ENCODE measurements around the gene SHROOM3. TPM values are rescaled to one million over a fixed set of nuclear protein-coding genes. Genes with fewer than 3 reads are reported as not detected.
A peak's percentile ranks its signal among the peaks of the same experiment; 100 is the strongest.
"Not testable (repeated sequence)": the region's sequence is repeated elsewhere in the genome, so short reads cannot be mapped to it uniquely, and the experiment has no call there.

The SHROOM3 gene
- polyA plus RNA-seq, 3 donors: 31.1 to 35.4 (median 34.9) TPM

- DNase-seq (ENCODE audit: low read depth in 3 of 3, low spot score in 2 of 3): no peak
These were observed 150.9 kb downstream of the SHROOM3 start for GRCh38 chr4:76585897-76586360.

GRCh38 chr4:76588274-76588673, 153.2 kb downstream of the SHROOM3 start:
- no peak for DNase-seq (ENCODE audit: low read depth in 3 of 3, low spot score in 2 of 3)

GRCh38 chr4:76589402-76589801, 154.4 kb downstream of the SHROOM3 start:
- DNase-seq (ENCODE audit: low read depth in 3 of 3, low spot score in 2 of 3): no peak

- no peak for DNase-seq (ENCODE audit: low read depth in 3 of 3, low spot score in 2 of 3)
These were observed 155.1 kb downstream of the SHROOM3 start for GRCh38 chr4:76589872-76590797.

GRCh38 chr4:76590798-76591281, 155.8 kb downstream of the SHROOM3 start:
- no peak for DNase-seq (ENCODE audit: low read depth in 3 of 3, low spot score in 2 of 3)

GRCh38 chr4:76591992-76592391, 157.0 kb downstream of the SHROOM3 start:
- no peak for DNase-seq (ENCODE audit: low read depth in 3 of 3, low spot score in 2 of 3)

GRCh38 chr4:76592460-76592859, 157.4 kb downstream of the SHROOM3 start:
- no peak for DNase-seq (ENCODE audit: low read depth in 3 of 3, low spot score in 2 of 3)

- no peak for DNase-seq (ENCODE audit: low read depth in 3 of 3, low spot score in 2 of 3)
These were observed 159.1 kb downstream of the SHROOM3 start for GRCh38 chr4:76594173-76594572.

- no peak for DNase-seq (ENCODE audit: low read depth in 3 of 3, low spot score in 2 of 3)
These were observed 160.4 kb downstream of the SHROOM3 start for GRCh38 chr4:76595435-76595834.

GRCh38 chr4:76596713-76597112, 161.7 kb downstream of the SHROOM3 start:
- DNase-seq (ENCODE audit: low read depth in 3 of 3, low spot score in 2 of 3): no peak

- DNase-seq (ENCODE audit: low read depth in 3 of 3, low spot score in 2 of 3): no peak
These were observed 162.5 kb downstream of the SHROOM3 start for GRCh38 chr4:76597423-76597979.

- DNase-seq (ENCODE audit: low read depth in 3 of 3, low spot score in 2 of 3): no peak
These were observed 165.4 kb downstream of the SHROOM3 start for GRCh38 chr4:76600447-76600846.

- DNase-seq (ENCODE audit: low read depth in 3 of 3, low spot score in 2 of 3): no peak
These were observed 166.8 kb downstream of the SHROOM3 start for GRCh38 chr4:76601791-76602190.

GRCh38 chr4:76605099-76605563, 170.1 kb downstream of the SHROOM3 start:
- no peak for DNase-seq (ENCODE audit: low read depth in 3 of 3, low spot score in 2 of 3)

GRCh38 chr4:76606645-76607265, 171.7 kb downstream of the SHROOM3 start:
- DNase-seq (ENCODE audit: low read depth in 3 of 3, low spot score in 2 of 3): no peak

GRCh38 chr4:76607266-76607799, 172.3 kb downstream of the SHROOM3 start:
- peak in 1 of 3 donors; percentile 85 for DNase-seq (ENCODE audit: low read depth in 3 of 3, low spot score in 2 of 3)

- DNase-seq (ENCODE audit: low read depth in 3 of 3, low spot score in 2 of 3): no peak
These were observed 172.8 kb downstream of the SHROOM3 start for GRCh38 chr4:76607846-76608245.

GRCh38 chr4:76608549-76608948, 173.5 kb downstream of the SHROOM3 start:
- not testable (repeated sequence) for DNase-seq (ENCODE audit: low read depth in 3 of 3, low spot score in 2 of 3)

- DNase-seq (ENCODE audit: low read depth in 3 of 3, low spot score in 2 of 3): no peak
These were observed 175.9 kb downstream of the SHROOM3 start for GRCh38 chr4:76610751-76611547.

GRCh38 chr4:76611616-76612207, 176.7 kb downstream of the SHROOM3 start:
- no peak for DNase-seq (ENCODE audit: low read depth in 3 of 3, low spot score in 2 of 3)

Data from right renal cortex interstitium (tissue), 3 donors.